GM23248 (cell line): ENCODE results near the gene LPIN3.

Source experiments
- EZH2 ChIP-seq: fragments of 200-600 bp; sonication (generic); IDR thresholded peaks from 2 replicates; pipeline ENCODE4 v1.6.1; 2018; ENCODE audit warnings: antibody characterized with exemption, mild to moderate bottlenecking; ENCODE audit not compliant: insufficient read depth, poor library complexity, severe bottlenecking
- EZH2phosphoT487 ChIP-seq: fragments of 200-600 bp; sonication (generic); IDR thresholded peaks from 2 replicates; pipeline ENCODE4 v1.6.1; 2018; ENCODE audit warnings: antibody characterized with exemption, moderate library complexity, mild to moderate bottlenecking, low read depth; ENCODE audit not compliant: insufficient read depth

DNA sequence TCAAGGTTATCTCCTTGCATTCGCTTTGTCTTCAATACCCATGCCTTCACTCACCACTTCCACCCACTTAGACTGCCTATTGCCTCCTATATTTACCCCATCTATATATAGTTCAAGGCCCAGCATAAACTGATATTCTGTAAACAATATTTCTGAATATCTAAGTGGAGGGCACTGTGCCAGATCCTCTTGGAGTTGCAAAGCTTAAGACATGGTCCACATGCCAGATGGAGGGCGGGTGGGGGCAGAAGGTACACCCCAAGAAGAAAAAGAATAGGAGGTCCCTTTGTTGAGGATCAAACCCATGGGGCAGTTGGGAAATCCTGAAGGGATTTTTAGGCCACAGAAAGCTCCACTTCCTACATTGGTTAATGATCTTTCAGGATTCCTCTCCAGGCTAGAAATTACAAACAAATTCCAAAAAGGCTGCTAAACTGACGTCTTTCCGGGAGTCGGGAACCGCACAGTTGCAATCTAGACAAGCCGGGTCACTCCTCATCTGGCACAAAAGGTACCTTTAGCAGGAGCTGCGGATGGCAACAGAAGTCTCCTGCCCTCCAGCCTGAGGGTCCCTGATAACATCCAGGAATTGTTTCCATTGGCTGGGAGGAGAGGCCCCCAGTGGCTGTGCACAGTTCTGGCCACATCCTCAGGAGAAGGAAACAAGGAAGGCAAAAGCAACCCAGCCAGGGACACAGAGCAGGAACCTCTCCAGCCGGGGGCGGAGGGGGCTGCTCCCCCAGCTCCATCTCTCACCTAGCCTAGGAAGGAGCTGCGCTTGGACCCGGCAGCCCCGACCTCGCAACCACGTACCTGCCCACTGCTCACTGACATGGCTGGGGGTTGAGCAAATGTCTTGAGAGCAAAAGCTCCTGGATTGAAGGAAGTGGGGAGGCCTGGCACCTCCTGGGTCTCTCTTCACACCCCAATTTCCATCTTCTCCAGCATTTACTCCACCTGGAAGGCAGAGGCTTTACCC is 5.9 kb upstream of the LPIN3 start:
- TF ChIP-seq EZH2: no peak
- no peak for TF ChIP-seq EZH2phosphoT487
